ENCODE measurements around the gene SLC27A3.
A peak's percentile ranks its signal among the peaks of the same experiment; 100 is the strongest.

SLC27A3 gene

DNA sequence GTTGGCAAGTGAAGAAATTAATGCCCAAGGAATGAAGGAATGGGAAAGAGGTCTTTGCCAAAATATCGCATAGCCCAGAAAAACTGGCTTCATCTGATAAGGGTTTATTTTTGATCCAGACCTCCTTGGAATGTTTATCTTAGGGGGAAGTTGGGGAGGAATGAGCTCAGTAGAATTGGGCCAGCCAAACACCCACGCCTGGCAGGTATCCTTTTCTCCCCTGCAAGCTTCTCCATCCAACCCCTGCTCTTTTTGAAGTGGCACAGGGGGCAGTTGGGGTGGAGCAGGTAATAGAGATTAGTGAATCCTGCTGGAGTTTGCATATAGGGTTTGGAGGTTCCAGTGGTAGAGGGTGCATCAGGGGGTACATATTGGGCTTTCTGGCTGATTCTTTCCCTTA is 26.3 kb upstream of the SLC27A3 start:
- DNase-seq (ENCODE audit: low read depth, low spot score) = no peak
- TF ChIP-seq, protein P1, sequence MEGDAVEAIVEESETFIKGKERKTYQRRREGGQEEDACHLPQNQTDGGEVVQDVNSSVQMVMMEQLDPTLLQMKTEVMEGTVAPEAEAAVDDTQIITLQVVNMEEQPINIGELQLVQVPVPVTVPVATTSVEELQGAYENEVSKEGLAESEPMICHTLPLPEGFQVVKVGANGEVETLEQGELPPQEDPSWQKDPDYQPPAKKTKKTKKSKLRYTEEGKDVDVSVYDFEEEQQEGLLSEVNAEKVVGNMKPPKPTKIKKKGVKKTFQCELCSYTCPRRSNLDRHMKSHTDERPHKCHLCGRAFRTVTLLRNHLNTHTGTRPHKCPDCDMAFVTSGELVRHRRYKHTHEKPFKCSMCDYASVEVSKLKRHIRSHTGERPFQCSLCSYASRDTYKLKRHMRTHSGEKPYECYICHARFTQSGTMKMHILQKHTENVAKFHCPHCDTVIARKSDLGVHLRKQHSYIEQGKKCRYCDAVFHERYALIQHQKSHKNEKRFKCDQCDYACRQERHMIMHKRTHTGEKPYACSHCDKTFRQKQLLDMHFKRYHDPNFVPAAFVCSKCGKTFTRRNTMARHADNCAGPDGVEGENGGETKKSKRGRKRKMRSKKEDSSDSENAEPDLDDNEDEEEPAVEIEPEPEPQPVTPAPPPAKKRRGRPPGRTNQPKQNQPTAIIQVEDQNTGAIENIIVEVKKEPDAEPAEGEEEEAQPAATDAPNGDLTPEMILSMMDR (IDR thresholded peaks at IDR 0.05; ENCODE audit: low read depth, low read length) = no peak
- in situ Hi-C loops (cut with HindIII; ENCODE audit: low sequenced_read_pairs) = no loop called here
- H3K4me3 ChIP-seq (ENCODE audit: low read depth, low read length) = no peak overlapping the region

DNA sequence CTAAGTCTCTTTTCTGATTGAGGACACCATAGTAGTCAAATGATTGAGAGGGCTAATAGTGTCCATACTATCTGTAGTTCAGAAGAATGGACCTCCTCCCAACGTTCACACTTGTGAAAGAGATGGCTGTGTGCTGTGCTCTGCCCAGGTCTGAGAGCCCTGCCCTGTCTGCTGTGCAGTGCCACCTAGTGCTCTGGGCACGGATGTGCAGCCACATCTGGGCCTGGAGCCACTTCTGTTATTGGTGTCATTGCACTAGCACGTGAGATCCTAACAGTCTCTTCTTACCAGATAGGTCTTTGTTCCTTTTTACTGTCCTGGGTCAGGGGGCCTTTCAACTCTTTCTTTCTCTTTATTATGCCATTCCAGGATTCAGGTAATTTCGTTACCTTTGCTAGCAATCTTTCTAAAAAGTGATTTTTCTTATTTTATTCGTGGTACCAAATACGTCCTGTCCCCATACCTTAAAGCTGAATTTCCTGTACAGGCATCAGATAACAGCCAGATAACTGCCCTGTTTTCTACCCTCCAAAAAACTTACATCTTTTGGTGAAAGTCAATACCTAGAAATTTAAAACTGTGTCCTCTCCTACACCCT is 25.7 kb upstream of the SLC27A3 start:
- DNase-seq (ENCODE audit: low read depth, low spot score) = peak; percentile 76
- H3K4me3 ChIP-seq (ENCODE audit: low read depth, low read length) = no peak overlapping the region
- in situ Hi-C loops (cut with HindIII; ENCODE audit: low sequenced_read_pairs) = no loop called here
- TF ChIP-seq, protein P1 (IDR thresholded peaks at IDR 0.05; ENCODE audit: low read depth, low read length) = peak; percentile 97

DNA sequence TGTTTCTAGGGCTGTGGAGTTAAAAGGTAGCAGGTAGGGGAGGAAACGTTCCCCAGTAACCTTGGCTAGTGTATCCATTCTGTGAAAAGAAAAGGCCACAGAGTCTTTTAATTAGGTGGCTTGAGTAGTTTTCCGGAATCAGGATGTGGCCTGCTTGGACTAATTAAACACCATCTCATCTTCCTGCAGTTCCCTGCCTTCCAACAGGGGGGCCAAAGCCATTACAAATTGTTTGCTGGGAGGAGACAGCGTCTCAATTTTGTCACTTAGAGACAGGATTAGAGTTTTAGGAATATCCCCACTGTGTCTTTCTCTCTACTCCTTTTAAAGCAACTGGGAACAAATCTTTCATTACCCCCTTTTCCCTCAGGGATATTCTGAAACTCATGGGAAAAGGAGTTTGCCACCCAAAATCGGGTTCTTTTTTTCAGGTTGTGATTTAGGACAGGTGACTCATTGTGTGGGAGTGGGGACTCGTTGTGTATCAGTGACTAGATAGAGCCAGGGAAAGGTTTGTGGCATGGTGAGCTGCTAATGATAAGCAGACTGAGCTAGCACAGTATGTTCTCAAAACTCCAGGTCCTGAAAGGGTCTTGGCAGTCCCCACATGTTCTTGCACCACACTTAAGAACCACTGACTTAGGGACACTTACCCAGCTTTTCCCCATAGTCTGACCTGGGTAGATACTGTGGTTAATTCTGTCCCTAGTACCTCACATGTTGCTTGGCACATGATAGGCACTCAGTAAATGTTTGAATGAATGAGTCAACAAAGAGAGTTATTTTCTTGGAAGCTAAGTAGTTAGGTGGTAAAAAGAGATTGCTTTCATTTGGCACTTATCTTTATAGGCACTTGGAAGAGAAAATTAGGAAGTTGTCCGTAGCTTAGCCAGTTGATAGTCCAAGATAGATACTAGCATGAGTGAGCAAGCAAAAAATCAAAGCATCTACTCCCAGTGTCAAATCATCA is 24.9 kb upstream of the SLC27A3 start:
- DNase-seq (ENCODE audit: low read depth, low spot score) = no peak
- TF ChIP-seq, protein P1 (IDR thresholded peaks at IDR 0.05; ENCODE audit: low read depth, low read length) = no peak
- no peak overlapping the region for H3K4me3 ChIP-seq (ENCODE audit: low read depth, low read length)
- in situ Hi-C loops (cut with HindIII; ENCODE audit: low sequenced_read_pairs) = no loop called here

DNA sequence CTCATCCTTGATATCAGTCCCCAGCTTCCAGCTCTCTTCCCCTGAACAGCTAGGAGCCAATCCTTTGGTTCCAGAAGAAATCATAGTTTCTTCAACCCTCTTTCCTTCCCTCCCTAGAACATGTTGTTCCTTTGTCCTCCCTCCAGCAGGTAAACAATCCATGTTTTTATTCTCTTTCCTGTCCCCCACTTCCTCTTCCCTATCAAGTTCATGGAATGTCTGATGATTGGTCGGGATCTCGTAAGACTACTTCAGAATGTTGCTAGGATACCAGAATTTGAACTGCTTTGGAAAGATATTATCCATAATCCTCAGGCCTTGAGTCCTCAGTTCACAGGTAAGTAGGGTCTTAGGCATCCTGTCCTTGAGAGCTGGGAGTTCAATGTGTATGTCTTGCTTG is 23.1 kb upstream of the SLC27A3 start:
- DNase-seq (ENCODE audit: low read depth, low spot score) = no peak
- TF ChIP-seq, protein P1 (IDR thresholded peaks at IDR 0.05; ENCODE audit: low read depth, low read length) = no peak
- no peak overlapping the region for H3K4me3 ChIP-seq (ENCODE audit: low read depth, low read length)
- in situ Hi-C loops (cut with HindIII; ENCODE audit: low sequenced_read_pairs) = no loop called here

DNA sequence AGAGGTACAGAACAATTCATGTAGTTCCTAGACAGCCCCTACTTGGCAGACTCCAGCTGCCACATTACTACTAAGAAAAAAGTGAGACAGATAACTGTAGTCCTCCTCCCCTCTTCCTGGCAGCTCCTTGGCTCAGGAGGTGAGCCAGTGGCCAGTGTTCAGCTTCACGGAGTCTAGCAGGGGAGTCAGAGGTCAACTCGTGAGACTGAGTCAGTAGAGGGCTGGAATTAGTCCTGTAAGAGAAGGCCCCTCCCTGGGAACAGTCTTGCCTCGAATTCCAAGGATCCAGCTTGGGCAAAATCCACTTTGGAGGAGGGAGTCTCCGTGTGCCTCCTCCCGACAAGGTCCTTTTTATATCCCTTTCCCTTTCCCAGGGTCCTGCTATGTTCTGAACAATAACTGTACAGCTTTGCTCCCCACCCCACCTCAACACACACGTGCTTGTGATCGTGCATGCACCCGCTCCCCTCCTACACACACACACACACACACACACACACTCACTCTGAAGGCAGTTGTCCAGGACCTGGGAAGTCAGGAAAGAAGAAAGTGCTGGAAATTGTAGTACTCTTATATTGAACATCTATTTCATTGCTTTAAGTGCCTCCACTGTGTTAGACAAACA is 22.5 kb upstream of the SLC27A3 start:
- TF ChIP-seq, protein P1 (IDR thresholded peaks at IDR 0.05; ENCODE audit: low read depth, low read length) = no peak
- DNase-seq (ENCODE audit: low read depth, low spot score) = peak; percentile 23
- H3K4me3 ChIP-seq (ENCODE audit: low read depth, low read length) = no peak overlapping the region
- in situ Hi-C loops (cut with HindIII; ENCODE audit: low sequenced_read_pairs) = no loop called here

DNA sequence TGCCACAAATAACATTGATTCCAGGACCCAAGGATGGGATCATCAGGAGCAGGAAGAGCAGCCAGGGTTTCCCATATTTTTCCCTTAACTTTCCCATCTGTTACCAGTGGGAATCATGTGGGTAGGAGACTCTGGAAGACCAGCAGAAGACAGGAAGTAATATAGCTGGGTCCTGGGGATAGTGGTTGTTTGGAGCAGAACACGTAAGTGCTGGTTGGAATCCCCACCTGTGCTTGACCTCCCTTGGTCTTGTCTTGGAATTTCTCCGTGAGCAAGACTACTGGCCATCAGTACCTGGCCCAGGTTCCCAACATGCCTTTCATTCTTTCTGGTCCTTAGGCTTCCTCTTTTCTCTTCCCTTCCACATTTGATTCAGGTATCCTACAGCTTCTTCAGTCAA is 20.9 kb upstream of the SLC27A3 start:
- in situ Hi-C loops (cut with HindIII; ENCODE audit: low sequenced_read_pairs) = no loop called here
- TF ChIP-seq, protein P1 (IDR thresholded peaks at IDR 0.05; ENCODE audit: low read depth, low read length) = no peak

More for the DNA sequence above, 20.9 kb upstream of the SLC27A3 start:
- no peak overlapping the region for H3K4me3 ChIP-seq (ENCODE audit: low read depth, low read length)
- DNase-seq (ENCODE audit: low read depth, low spot score) = no peak
